ENCODE measurements around the gene SLC24A3.

- TF ChIP-seq ESRRG (CRISPR knock-in tag; IDR thresholded peaks at IDR 0.05) (no peak), ISL1 (CRISPR knock-in tag; IDR thresholded peaks at IDR 0.05) (no peak), TCF4 (CRISPR knock-in tag; IDR thresholded peaks at IDR 0.05; ENCODE audit: borderline replicate concordance) (no peak), ZFP3 (CRISPR knock-in tag; IDR thresholded peaks at IDR 0.05) (no peak), ARNTL (CRISPR knock-in tag; IDR thresholded peaks at IDR 0.05; ENCODE audit: borderline replicate concordance, low read depth) (no peak)
These were observed 522.4 kb downstream of the SLC24A3 start for GRCh38 chr20:19734811-19735210.
